GM10248 (cell line): ENCODE data around the gene C16orf74.

Source experiments
- CTCF ChIA-PET: fragments of 300-600 bp; sonication (Branson Sonifier 250); formaldehyde crosslinking; extraction: SDS; loops from one replicate; lab custom pipeline; 2021; ENCODE audit warnings: antibody characterized with exemption; lab: Yijun Ruan, JAX
- POLR2A ChIA-PET: fragments of 350-650 bp; sonication (Branson Sonifier 250); formaldehyde crosslinking; extraction: SDS; loops from one replicate; lab custom pipeline; 2020; ENCODE audit warnings: antibody characterized with exemption; lab: Yijun Ruan, JAX
- DNase-seq: peaks from one replicate; pipeline ENCODE4 v3.0.0; 2012; ENCODE audit errors: extremely low spot score
- TF ChIP-seq, protein P1 (sequence below): IDR thresholded peaks from 2 replicates; pipeline ENCODE4 v1.5.1; 2012; ENCODE audit warnings: mild to moderate bottlenecking, low read depth; ENCODE audit errors: extremely low read depth, missing control alignments, control extremely low read depth

Gene C16orf74

DNA sequence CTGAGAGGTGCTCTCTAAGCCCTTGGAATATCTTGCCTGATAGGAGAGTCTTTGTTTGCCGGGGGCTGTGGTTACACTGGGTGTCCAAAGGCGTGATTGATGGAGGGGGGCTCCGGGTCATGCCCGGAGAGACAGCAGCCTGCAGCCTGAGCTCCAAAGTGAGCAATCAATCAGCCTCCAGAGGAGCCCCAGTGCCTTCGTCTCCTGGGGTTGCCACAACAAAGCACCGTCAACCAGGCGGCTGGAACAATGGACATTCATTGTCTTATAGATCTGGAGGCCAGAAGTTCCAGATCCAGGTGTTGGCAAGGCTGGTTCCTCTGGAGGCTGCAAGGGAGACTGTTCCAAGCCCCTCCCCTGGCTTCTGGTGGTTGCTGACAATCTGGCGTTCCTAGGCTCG lies 38.1 kb downstream of the C16orf74 start:
- ChIA-PET POLR2A (no interaction called here), CTCF (interaction anchor here (1.3 kb wide), 1 partner anchor 10 kb away, joined by 3 read pairs; no protein-coding TSS in a partner anchor)
- no peak for DNase-seq

GRCh38 chr16:85711982-85712587 lies 38.8 kb downstream of the C16orf74 start:
- no peak for DNase-seq
- TF ChIP-seq, protein P1, sequence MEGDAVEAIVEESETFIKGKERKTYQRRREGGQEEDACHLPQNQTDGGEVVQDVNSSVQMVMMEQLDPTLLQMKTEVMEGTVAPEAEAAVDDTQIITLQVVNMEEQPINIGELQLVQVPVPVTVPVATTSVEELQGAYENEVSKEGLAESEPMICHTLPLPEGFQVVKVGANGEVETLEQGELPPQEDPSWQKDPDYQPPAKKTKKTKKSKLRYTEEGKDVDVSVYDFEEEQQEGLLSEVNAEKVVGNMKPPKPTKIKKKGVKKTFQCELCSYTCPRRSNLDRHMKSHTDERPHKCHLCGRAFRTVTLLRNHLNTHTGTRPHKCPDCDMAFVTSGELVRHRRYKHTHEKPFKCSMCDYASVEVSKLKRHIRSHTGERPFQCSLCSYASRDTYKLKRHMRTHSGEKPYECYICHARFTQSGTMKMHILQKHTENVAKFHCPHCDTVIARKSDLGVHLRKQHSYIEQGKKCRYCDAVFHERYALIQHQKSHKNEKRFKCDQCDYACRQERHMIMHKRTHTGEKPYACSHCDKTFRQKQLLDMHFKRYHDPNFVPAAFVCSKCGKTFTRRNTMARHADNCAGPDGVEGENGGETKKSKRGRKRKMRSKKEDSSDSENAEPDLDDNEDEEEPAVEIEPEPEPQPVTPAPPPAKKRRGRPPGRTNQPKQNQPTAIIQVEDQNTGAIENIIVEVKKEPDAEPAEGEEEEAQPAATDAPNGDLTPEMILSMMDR: no peak
- ChIA-PET CTCF (interaction anchor here (0.8 to 1.3 kb wide), 2 partner anchors 10 to 96 kb away, joined by 3 read pairs; no protein-coding TSS in a partner anchor), POLR2A (no interaction called here)

More for the DNA sequence above, 38.1 kb downstream of the C16orf74 start:
- TF ChIP-seq, protein P1: no peak

GRCh38 chr16:85710732-85711131 lies 40.2 kb downstream of the C16orf74 start:
- CTCF ChIA-PET: interaction anchor here (2.1 to 3.1 kb wide), 2 partner anchors 9 to 51 kb away, joined by 9 to 11 read pairs; no protein-coding TSS in a partner anchor
- POLR2A ChIA-PET: interaction anchor here (0.7 kb wide), 1 partner anchor 26 kb away, joined by 5 read pairs; no protein-coding TSS in a partner anchor
- TF ChIP-seq, protein P1: no peak

GRCh38 chr16:85709766-85710585 lies 40.9 kb downstream of the C16orf74 start:
- TF ChIP-seq, protein P1: no peak
- no peak for DNase-seq
- ChIA-PET CTCF (interaction anchor here (0.7 to 3.1 kb wide), 6 partner anchors 7 to 289 kb away, joined by 3 to 11 read pairs (median 6); no protein-coding TSS in a partner anchor), POLR2A (no interaction called here)

More at GRCh38 chr16:85710732-85711131, 40.2 kb downstream of the C16orf74 start:
- no peak for DNase-seq

DNA sequence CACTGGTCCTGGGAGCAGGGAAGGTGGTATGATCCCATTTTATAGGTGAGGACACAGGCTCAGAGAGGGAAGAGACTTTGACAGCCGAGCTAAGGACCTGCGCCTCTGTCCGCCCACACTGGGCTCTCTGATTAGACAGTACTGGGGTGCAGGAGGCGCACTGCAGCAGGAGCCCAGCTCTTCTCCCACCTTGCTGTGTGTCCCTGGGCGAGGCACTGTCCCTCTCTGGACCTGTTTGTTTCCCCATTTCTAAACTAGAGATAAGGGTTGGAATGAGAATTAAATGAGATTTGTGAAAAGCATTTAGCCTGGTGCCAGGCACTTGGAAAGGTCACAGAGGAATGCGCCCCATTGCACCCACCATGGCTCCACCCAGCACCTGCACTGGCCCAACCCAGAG lies 42.6 kb downstream of the C16orf74 start:
- POLR2A ChIA-PET: no interaction called here
- TF ChIP-seq, protein P1: no peak
- CTCF ChIA-PET: interaction anchor here (0.8 to 1.6 kb wide), 2 partner anchors 9 to 38 kb away, joined by 3 to 9 read pairs; no protein-coding TSS in a partner anchor
- DNase-seq: no peak

DNA sequence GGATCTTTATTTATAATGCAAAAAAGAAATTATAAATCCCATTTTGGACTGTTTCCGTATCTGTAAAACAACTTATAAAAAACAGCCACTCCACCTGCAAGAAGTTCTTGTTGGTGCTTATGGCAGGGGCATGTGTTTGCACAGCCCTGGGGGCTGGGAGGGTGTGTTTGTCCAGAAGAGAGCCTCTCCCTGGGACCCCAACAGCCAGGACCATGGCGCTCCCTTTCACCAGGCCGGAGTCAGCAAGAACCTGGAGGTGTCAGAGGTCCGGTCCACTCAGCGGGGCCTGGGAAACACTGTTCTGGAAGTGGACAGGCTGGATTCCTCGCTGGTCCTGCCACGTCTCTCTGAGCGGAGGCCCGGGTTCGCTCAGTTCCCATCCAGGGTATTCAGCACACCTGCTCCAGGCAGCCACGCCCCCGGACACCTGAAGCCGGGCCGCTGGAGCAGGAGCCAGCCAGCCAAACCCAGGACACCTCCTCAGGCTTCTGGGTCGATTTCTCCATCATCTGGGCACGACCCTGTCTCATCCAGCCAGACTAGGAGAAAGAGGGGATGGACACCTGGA lies 43.3 kb downstream of the C16orf74 start:
- POLR2A ChIA-PET: no interaction called here
- CTCF ChIA-PET: interaction anchor here (0.8 kb wide), 1 partner anchor 38 kb away, joined by 3 read pairs; no protein-coding TSS in a partner anchor
- DNase-seq: no peak
- TF ChIP-seq, protein P1: no peak
